Cardiac muscle cell (in vitro differentiated cells and primary cell): ENCODE results near the gene PRKD1. TPM values are rescaled to one million over a fixed set of nuclear protein-coding genes. Genes with fewer than 3 reads are reported as not detected.

Source experiments
- DNase-seq, 2 donors: peaks; one replicate each; pipeline versions ENCODE4 v3.0.0 to v3.0.0-alpha.2; 2010 to 2017; ENCODE audit warnings: low read depth in 1 of 2, low spot score in 1 of 2
- H3K27ac ChIP-seq: fragments of 200-600 bp; sonication (generic); 2 replicates; pipeline ENCODE4 v1.5.1; 2016
- H3K27me3 ChIP-seq: fragments of 200-600 bp; sonication (generic); 2 replicates; pipeline ENCODE4 v1.6.0; 2016; ENCODE audit warnings: control low read depth
- H3K36me3 ChIP-seq: fragments of 200-600 bp; sonication (generic); 2 replicates; pipeline ENCODE4 v1.5.1; 2016; ENCODE audit warnings: control low read depth
- H3K4me1 ChIP-seq: fragments of 200-600 bp; sonication (generic); 2 replicates; pipeline ENCODE4 v1.8.1; 2017; ENCODE audit warnings: low read depth, mild to moderate bottlenecking, mixed run types
- H3K4me3 ChIP-seq: fragments of 200-600 bp; sonication (generic); 2 replicates; pipeline ENCODE4 v1.5.1; 2016; ENCODE audit warnings: mild to moderate bottlenecking
- H3K9me3 ChIP-seq: fragments of 200-600 bp; sonication (generic); 2 replicates; pipeline ENCODE4 v1.5.1; 2017; ENCODE audit warnings: low read depth, mild to moderate bottlenecking, control low read depth
- CTCF ChIP-seq: IDR thresholded peaks from 2 replicates; pipeline ENCODE4 v1.5.1; 2012; ENCODE audit warnings: low read depth, mild to moderate bottlenecking, low read length
- polyA plus RNA-seq: library from polyadenylated mRNA; unstranded; fragments of >200 nt; fragmentation: Nextera tagmentation; extraction: Ambion mirVana; gene quantifications from 2 replicates; pipeline ENCODE4 v1.2.1, GENCODE V29; 2016
- total RNA-seq: library from RNA; depleted of rRNA; stranded (reverse); fragments of >200 nt; gene quantifications from 2 replicates; pipeline ENCODE4 v1.2.3, GENCODE V29; 2016

Gene PRKD1
- total and polyA plus RNA-seq, 2 experiments from 2014 or later: 15.2 to 15.7 TPM

- H3K27me3 ChIP-seq: no peaks in the 10 kb centered on the region
- no peak overlapping the region for H3K4me3 ChIP-seq
- H3K4me1 ChIP-seq: peaks cover 3% of the 10 kb centered on the region
- H3K9me3 ChIP-seq: no peaks in the 10 kb centered on the region
- DNase-seq: no peak
- TF ChIP-seq CTCF: no peak
- no peaks in the 10 kb centered on the region for H3K36me3 ChIP-seq
- no peak overlapping the region for H3K27ac ChIP-seq
These were observed 123.0 kb downstream of the PRKD1 start for GRCh38 chr14:29804481-29805266.

GRCh38 chr14:29803045-29803444 lies 124.6 kb downstream of the PRKD1 start:
- H3K36me3 ChIP-seq: no peaks in the 10 kb centered on the region
- no peaks in the 10 kb centered on the region for H3K27me3 ChIP-seq
- no peak for TF ChIP-seq CTCF
- no peak overlapping the region for H3K4me3 ChIP-seq
- peaks cover 3% of the 10 kb centered on the region for H3K4me1 ChIP-seq
- H3K9me3 ChIP-seq: no peaks in the 10 kb centered on the region
- DNase-seq: no peak
- no peak overlapping the region for H3K27ac ChIP-seq

- Histone ChIP-seq H3K36me3 (no peaks in the 10 kb centered on the region), H3K4me1 (peaks cover 3% of the 10 kb centered on the region), H3K4me3 (no peak overlapping the region), H3K9me3 (no peaks in the 10 kb centered on the region), H3K27ac (no peak overlapping the region), H3K27me3 (no peaks in the 10 kb centered on the region)
- no peak for TF ChIP-seq CTCF
- no peak for DNase-seq
These were observed 125.4 kb downstream of the PRKD1 start for GRCh38 chr14:29802211-29802610.

GRCh38 chr14:29800961-29801360 lies 126.7 kb downstream of the PRKD1 start:
- no peak for DNase-seq
- H3K4me1 ChIP-seq: peaks cover 3% of the 10 kb centered on the region
- no peak overlapping the region for H3K27ac ChIP-seq
- H3K27me3 ChIP-seq: no peaks in the 10 kb centered on the region
- H3K36me3 ChIP-seq: no peaks in the 10 kb centered on the region
- no peak overlapping the region for H3K4me3 ChIP-seq
- peak; percentile 6 for TF ChIP-seq CTCF
- H3K9me3 ChIP-seq: no peaks in the 10 kb centered on the region

GRCh38 chr14:29799464-29800095 lies 128.1 kb downstream of the PRKD1 start:
- H3K27ac ChIP-seq: no peak overlapping the region
- H3K4me1 ChIP-seq: peaks cover 3% of the 10 kb centered on the region
- TF ChIP-seq CTCF: no peak
- no peaks in the 10 kb centered on the region for H3K9me3 ChIP-seq
- no peak for DNase-seq
- H3K27me3 ChIP-seq: no peaks in the 10 kb centered on the region
- no peak overlapping the region for H3K4me3 ChIP-seq
- no peaks in the 10 kb centered on the region for H3K36me3 ChIP-seq
